ENCODE measurements around the gene HMMR.
A peak's percentile ranks its signal among the peaks of the same experiment; 100 is the strongest.
"Not testable (repeated sequence)": the region's sequence is repeated elsewhere in the genome, so short reads cannot be mapped to it uniquely, and the experiment has no call there.

Gene HMMR

GRCh38 chr5:163460562-163461171 lies at the start of gene HMMR:
Gene HMMR (plus strand): TSS chr5:163460632. CDS start chr5:163460693, 61 bp downstream.
- DNase-seq (ENCODE audit: low spot score), result no peak

GRCh38 chr5:163415673-163416072 lies 44.8 kb upstream of the HMMR start:
- not testable (repeated sequence) for DNase-seq (ENCODE audit: low spot score)

- DNase-seq (ENCODE audit: low spot score), result no peak
Measured at GRCh38 chr5:163424836-163425235, 35.6 kb upstream of the HMMR start.

GRCh38 chr5:163426128-163426527 lies 34.3 kb upstream of the HMMR start:
- DNase-seq (ENCODE audit: low spot score), result not testable (repeated sequence)

- no peak for DNase-seq (ENCODE audit: low spot score)
Measured at GRCh38 chr5:163432544-163432943, 27.9 kb upstream of the HMMR start.

GRCh38 chr5:163433271-163433670 lies 27.2 kb upstream of the HMMR start:
- DNase-seq (ENCODE audit: low spot score), result no peak

GRCh38 chr5:163434401-163434866 lies 26.0 kb upstream of the HMMR start:
- DNase-seq (ENCODE audit: low spot score), result no peak

- DNase-seq (ENCODE audit: low spot score), result no peak
Measured at GRCh38 chr5:163436515-163436914, 23.9 kb upstream of the HMMR start.

GRCh38 chr5:163437011-163437308 lies 23.5 kb upstream of the HMMR start:
- no peak for DNase-seq (ENCODE audit: low spot score)

GRCh38 chr5:163437309-163438182 lies 22.9 kb upstream of the HMMR start, which contains the start of gene CCNG1:
Gene CCNG1 (plus strand): TSS chr5:163437595. CDS start chr5:163439257, 1,662 bp downstream.
- DNase-seq (ENCODE audit: low spot score), result peak; percentile 92

- DNase-seq (ENCODE audit: low spot score), result no peak
Measured at GRCh38 chr5:163439092-163439425, 21.4 kb upstream of the HMMR start.

- DNase-seq (ENCODE audit: low spot score), result no peak
Measured at GRCh38 chr5:163440954-163441353, 19.5 kb upstream of the HMMR start.

GRCh38 chr5:163444526-163444925 lies 15.9 kb upstream of the HMMR start:
- no peak for DNase-seq (ENCODE audit: low spot score)

- no peak for DNase-seq (ENCODE audit: low spot score)
Measured at GRCh38 chr5:163445345-163445744, 15.1 kb upstream of the HMMR start.

- DNase-seq (ENCODE audit: low spot score), result no peak
Measured at GRCh38 chr5:163447191-163447590, 13.2 kb upstream of the HMMR start.

- DNase-seq (ENCODE audit: low spot score), result no peak
Measured at GRCh38 chr5:163447875-163448274, 12.6 kb upstream of the HMMR start.

- DNase-seq (ENCODE audit: low spot score), result no peak
Measured at GRCh38 chr5:163448491-163448890, 11.9 kb upstream of the HMMR start.

- DNase-seq (ENCODE audit: low spot score), result no peak
Measured at GRCh38 chr5:163451489-163451888, 8.9 kb upstream of the HMMR start.

GRCh38 chr5:163453705-163454104 lies 6.7 kb upstream of the HMMR start:
- DNase-seq (ENCODE audit: low spot score), result no peak

- not testable (repeated sequence) for DNase-seq (ENCODE audit: low spot score)
Measured at GRCh38 chr5:163455406-163455805, 5.0 kb upstream of the HMMR start.

- DNase-seq (ENCODE audit: low spot score), result no peak
Measured at GRCh38 chr5:163456029-163456589, 4.3 kb upstream of the HMMR start.

GRCh38 chr5:163456840-163457239 lies 3.6 kb upstream of the HMMR start:
- DNase-seq (ENCODE audit: low spot score), result no peak

GRCh38 chr5:163458778-163459385 lies 1.6 kb upstream of the HMMR start:
- DNase-seq (ENCODE audit: low spot score), result no peak
